ENCODE data around the gene FSD2. TPM values are rescaled to one million over a fixed set of nuclear protein-coding genes. Genes with fewer than 3 reads are reported as not detected.

The FSD2 gene
- total RNA-seq, 1 experiment from 2014 or later: not detected

- no peak overlapping the region for H4K91ac ChIP-seq (ENCODE audit: insufficient read length, low read depth, low read length)
- no peak overlapping the region for H2AK5ac ChIP-seq (ENCODE audit: insufficient read length, low read length)
- no peak overlapping the region for H4K8ac ChIP-seq (replicated peaks; ENCODE audit: insufficient read length, low read depth, low read length)
- Mint-ChIP-seq H3K27ac (peak overlapping the region in 1 of 3 experiments; percentile 19; a peak in 1 of 7 replicates), H3K36me3 (ENCODE audit: insufficient read depth in 1 of 3, low read depth in 3 of 3) (no peaks in the 10 kb centered on the region; a peak in 1 of 7 replicates), H3K27me3 (ENCODE audit: low read depth) (no peaks in the 10 kb centered on the region), H3K4me1 (peaks cover 14% of the 10 kb centered on the region in 2 experiments), H3K9me3 (no peaks in the 10 kb centered on the region), H3K4me3 (no peak overlapping the region)
- H3K4me2 ChIP-seq (ENCODE audit: insufficient read depth, insufficient read length, low read length): no peak overlapping the region
- H3K27me3 ChIP-seq (ENCODE audit: insufficient read depth, low read length): no peaks in the 10 kb centered on the region
- no peak overlapping the region for H2BK12ac ChIP-seq (ENCODE audit: insufficient read length, low read depth, low read length)
- H3K23ac ChIP-seq (ENCODE audit: insufficient read length, low read depth, low read length): no peak overlapping the region
- H3K14ac ChIP-seq (ENCODE audit: insufficient read depth, low read length): no peak overlapping the region
- no peak overlapping the region for H3K27ac ChIP-seq (ENCODE audit: insufficient read length, low read depth, low read length)
- no peak overlapping the region for H2AFZ ChIP-seq (ENCODE audit: low read length)
- H4K20me1 ChIP-seq (ENCODE audit: control insufficient read depth, insufficient read depth, insufficient read length): no peaks in the 10 kb centered on the region
- H2BK20ac ChIP-seq (ENCODE audit: low read depth, low read length, poor library complexity, severe bottlenecking): no peak overlapping the region
- no peak overlapping the region for H4K5ac ChIP-seq (ENCODE audit: insufficient read length, low read depth, low read length)
- no peaks in the 10 kb centered on the region for H3K79me2 ChIP-seq (ENCODE audit: insufficient read depth, low read length)
- H3K4ac ChIP-seq (ENCODE audit: low read depth, low read length): no peak overlapping the region
- peak; percentile 22 for DNase-seq
- no peak overlapping the region for H3K18ac ChIP-seq (ENCODE audit: insufficient read length, low read depth, low read length)
- no peaks in the 10 kb centered on the region for H3K9me3 ChIP-seq (ENCODE audit: control insufficient read depth, low read depth, low read length)
- no peak overlapping the region for H3K9ac ChIP-seq (ENCODE audit: extremely low read depth, insufficient read length, low read length)
- no peak overlapping the region for H3K56ac ChIP-seq (ENCODE audit: insufficient read length, low read depth, low read length)
- no peaks in the 10 kb centered on the region for H3K23me2 ChIP-seq (ENCODE audit: insufficient read length, low read depth, low read length, poor library complexity, severe bottlenecking)
- WGBS (ENCODE audit: extremely low coverage, insufficient read length, low lambda C conversion rate): no CpG with 5 or more reads among the region's 7 CpGs
- TF ChIP-seq CTCF (conservative IDR thresholded peaks at IDR 0.05): no peak
- H3K79me1 ChIP-seq (ENCODE audit: insufficient read depth, low read depth, low read length, poor library complexity, severe bottlenecking): no peaks in the 10 kb centered on the region
- no peak overlapping the region for H2BK15ac ChIP-seq (ENCODE audit: low read depth, low read length)
- H2BK5ac ChIP-seq (ENCODE audit: insufficient read length, low read length): no peak overlapping the region
- no peaks in the 10 kb centered on the region for H3K4me1 ChIP-seq (ENCODE audit: insufficient read depth, low read length)
- H3T11ph ChIP-seq (ENCODE audit: low read length): no peak overlapping the region
- H2BK120ac ChIP-seq (ENCODE audit: low read depth, low read length, poor library complexity, severe bottlenecking): no peak overlapping the region
Measured at GRCh38 chr15:82850731-82851130, 44.9 kb upstream of the FSD2 start.
